ENCODE results near the gene VSIR.

VSIR gene

DNA sequence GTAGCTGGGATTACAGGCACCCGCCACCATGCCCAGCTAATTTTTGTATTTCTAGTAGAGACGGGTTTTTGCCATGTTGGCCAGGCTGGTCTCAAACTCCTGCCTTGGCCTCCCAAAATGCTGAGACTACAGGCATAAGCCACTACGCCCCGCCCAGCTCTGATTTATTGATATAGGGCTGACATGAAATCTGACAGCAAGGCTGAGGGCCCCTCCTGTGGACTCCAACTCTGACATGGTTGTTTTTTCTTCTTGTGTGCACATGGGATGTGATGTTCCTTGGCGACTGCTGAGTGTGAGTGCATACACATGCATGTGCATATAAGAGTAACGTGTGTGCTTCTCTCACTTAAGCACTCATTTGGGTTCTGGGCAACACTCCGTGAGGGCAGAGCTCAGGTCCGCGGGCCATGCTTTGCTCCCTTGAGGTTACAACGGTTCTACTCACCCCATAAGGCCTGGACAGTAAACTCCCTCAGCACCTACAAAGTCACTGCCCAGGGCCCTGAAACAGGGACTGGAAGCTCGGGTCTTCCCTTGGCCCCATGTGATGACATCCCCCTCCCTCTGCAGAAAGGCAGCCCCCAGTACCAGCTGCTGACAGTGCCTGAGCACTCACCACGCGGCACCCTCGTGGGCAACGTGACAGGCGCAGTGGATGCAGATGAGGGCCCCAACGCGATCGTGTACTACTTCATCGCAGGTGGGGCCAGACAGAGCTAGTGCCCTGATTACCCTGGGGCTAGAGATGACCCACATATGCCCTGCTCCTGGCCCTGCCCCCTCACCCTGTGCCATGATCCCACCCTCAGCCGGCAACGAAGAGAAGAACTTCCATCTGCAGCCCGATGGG, 33.6 kb upstream of the VSIR start:
- DNase-seq: no peak

DNA sequence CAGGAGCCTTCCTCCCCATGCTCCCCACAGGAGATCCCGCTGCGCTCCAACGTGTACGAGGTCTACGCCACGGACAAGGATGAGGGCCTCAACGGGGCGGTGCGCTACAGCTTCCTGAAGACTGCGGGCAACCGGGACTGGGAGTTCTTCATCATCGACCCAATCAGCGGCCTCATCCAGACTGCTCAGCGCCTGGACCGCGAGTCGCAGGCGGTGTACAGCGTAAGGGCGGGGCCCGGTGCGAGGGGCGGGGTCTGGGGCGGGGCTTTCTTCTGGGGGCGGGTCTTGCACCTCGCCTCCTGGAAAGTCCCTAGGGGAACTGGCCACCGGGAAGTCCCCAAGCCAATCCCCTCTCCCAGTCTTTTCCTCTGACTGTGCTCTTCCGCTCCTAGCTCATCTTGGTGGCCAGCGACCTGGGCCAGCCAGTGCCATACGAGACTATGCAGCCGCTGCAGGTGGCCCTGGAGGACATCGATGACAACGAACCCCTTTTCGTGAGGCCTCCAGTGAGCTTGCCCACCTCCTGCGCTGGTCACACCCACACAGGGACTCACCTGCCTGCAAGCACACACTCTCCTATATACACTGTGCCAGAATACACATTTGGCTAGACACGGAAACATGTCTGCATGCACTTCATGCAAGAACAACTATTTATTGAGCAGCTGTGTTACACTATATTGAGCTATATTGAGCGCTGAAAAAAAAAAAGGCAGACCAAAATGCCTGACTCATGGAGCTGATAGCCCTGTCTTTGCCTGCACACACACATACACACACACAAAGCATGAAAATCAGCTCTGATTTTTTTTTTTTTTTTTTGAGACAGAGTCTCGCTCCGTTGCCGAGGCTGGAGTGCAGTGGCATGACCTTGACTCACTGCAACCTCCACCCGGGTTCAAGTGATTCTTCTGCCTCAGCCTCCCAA, 32.7 kb upstream of the VSIR start:
- DNase-seq: no peak

DNA sequence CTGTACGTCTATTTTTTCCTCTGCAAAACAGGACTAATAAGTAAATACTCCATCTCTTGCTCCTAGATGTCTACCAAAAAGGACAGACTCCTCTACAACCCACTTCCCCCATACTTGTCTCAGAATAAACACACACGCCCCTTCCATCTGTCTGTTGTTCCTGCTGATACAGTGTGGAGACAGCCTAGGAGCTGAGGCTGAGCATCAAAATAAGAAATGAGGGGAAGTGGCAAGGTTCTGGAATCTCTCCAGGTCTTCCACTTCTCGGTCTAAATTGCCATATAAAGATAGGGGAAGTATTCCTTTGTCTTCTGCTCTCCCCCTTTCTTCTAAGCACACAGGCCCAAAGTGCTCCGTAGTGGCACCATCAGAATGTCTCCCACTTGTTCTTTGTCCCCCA, 30.8 kb upstream of the VSIR start:
- DNase-seq: no peak

DNA sequence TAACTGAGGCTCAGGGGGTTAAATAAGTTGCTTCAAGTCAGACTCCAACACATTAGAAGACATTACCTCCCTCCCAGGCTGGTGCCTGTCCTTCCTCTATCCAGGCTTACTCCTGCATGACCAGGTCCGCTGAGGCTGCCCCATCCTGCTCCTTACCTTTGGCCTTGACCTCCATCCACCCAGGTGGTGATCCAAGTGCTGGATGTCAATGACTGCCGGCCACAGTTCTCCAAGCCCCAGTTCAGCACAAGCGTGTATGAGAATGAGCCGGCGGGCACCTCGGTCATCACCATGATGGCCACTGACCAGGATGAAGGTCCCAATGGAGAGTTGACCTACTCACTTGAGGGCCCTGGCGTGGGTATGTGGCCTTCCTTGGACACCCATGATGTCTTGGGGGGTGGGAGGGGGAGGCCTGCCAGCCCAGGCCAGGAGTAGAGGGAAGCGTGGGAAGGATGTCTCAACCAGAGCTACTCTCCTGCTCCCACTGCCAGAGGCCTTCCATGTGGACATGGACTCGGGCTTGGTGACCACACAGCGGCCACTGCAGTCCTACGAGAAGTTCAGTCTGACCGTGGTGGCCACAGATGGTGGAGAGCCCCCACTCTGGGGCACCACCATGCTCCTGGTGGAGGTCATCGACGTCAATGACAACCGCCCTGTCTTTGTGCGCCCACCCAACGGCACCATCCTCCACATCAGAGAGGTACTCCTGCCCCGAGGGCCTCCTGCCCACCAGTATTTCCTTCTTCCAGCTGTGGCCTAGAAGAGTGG, 29.6 kb upstream of the VSIR start:
- no peak for DNase-seq

DNA sequence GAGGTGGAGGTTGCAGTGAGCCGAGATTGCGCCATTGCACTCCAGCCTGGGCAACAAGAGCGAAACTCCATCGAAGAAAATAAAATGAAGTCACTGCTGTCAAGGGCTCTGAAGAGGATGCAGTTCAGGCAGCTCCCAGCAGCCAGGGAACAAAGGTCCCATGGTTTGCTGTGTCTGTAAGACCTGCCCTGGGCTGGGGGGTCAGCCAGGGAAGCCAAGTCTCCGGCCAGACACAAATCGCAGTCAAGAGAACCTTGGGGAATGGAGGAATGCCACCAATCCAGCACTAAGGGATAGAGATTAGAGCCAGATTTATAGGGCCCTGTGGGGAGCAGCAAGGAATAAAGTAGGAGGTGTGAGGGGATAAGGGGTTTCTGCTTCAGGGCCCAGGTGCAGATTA, 28.9 kb upstream of the VSIR start:
- no peak for DNase-seq

DNA sequence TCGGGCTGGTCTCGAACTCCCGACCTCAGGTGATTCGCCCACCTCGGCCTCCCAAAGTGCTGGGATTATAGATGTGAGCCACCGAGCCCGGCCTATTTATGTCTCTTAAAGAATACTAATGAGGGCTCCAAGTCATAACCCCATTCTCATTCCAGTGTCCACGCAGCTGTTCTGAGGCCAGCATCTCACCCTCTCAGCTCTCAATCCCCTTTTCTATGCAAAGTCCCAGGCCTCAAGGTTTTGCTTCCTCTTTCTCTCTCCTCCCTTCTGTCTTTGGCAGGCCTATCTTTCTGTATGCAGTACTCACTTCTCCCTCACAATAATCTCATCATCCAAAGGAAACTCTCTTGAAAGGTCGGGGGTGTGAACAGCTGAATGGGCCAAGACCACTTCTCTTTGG, 28.0 kb upstream of the VSIR start:
- DNase-seq: no peak

DNA sequence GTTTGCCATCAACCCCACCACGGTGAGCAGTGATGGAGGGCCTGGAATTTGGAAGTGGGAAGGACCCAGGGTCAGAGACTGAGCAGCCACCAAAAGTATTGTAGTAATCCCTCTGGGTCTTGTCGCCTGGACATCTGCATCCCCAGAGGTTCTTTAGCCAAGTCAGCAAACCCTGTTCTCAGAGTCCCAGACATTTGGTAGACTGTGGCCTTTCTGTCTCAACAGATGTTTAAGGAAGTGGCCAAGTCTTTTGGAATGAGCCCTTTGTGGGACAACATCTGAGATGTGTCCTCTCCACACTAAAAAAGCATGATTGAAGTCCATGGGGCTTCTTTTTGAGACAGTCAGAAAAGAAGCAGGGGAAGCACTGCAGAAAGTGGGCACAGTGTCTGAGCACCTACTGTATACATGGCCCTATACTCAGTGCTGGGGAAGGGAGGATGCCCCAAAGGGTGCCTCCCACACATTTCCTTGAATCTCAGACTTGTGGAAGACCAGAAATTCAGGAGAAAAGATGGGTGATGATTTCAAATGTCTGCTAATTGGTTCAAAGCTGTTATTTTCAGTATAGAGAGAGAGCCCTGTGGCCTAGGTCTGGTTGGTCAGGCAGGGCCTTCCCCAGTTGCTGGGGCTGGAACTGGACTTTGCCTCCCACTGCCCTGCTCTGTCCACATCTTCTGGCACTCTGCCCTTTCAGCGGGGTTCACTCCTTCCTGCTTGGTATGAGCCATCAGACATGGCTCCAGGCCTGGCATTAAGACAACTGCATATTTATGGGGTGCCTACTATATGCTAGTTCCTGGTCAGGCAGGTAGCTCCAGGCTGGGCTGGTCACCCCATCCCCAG, 26.5 kb upstream of the VSIR start:
- no peak for DNase-seq

DNA sequence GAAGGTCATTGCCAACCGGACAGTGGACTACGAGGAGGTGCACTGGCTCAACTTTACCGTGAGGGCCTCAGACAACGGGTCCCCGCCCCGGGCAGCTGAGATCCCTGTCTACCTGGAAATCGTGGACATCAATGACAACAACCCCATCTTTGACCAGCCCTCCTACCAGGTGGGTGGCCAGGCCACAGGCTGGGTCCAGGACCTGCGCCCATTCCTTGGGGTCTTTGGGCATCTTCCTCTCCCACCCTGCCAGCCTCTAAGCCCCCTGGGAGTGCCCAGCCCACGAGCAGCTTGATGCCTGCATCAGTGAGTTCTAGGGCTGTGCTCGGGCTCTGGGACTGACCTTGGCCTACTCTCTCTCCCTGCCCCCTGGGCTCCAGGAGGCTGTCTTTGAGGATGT, 25.8 kb upstream of the VSIR start:
- no peak for DNase-seq

DNA sequence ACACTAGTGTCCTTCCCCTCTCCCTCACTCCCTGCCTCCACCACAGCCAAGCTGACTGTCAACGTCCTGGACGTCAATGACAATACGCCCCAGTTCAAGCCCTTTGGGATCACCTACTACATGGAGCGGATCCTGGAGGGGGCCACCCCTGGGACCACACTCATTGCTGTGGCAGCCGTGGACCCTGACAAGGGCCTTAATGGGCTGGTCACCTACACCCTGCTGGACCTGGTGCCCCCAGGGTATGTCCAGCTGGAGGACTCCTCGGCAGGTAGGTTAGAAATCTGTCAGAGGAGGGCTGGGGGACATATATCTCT, 24.9 kb upstream of the VSIR start:
- DNase-seq: no peak

DNA sequence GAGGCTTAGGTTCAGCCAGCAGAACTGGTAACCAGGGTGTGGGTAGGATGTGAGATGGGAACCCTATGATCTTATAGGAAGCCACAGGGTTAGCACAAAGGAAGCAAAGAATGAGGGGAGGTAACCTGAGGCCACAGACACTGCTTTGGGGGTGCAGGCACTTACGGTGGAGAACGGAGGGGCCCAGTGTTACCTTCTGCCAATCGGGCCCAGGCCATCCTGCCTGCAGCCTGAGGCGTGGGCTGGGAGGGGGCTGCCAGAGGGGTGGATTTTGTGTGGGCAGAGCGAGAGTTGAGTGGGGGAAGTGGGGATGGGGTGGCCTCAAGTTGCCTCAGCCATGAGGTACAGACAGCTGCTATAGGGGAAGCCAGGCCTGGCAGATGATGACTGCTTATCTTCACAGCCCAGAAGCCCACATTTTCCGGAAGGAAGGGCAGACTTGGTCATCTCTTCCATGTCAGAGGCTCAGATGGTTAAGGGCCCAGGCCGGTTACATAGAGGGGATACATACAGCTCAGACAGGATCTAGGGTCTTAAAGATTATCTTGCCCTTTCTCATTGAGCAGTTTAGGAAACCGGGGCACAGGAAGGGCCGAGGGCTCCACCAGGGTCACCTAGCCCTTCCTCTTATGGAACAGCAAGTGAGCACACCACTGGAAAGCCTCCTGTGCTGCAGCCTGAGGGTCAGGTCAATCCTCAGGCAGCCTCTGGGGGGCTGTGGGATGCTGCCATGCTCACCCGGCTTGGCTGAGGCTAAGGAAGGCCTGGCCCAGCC, 24.4 kb upstream of the VSIR start:
- DNase-seq: no peak

DNA sequence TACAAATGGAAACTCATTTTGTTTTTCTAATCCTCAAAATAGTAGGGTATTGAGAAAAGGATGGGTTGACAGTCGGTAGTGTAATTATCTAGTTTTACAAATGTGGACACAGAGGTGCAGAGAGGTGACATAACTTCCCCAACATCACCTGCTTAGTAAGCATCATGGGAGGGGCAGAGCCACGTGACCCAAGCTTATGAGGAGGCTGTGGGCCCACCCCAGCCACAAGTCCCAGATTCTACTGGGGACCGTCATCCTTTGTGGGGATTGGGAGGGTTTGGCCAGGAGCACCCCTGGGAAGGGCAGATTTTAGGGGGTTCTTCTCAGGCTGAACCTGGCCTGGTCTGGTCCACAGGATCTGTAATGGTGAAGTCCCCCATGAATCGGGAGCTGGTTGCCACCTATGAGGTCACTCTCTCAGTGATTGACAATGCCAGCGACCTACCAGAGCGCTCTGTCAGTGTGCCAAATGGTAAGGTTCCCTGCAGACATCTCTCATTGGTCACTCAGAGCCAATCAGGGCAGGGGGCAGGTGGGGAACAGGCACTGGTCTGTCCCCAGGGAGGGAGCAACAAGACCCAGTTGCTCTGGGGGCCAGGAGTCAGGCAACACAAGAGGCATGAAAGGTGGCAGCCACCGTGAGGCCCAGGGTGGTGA, 23.6 kb upstream of the VSIR start:
- DNase-seq: no peak

DNA sequence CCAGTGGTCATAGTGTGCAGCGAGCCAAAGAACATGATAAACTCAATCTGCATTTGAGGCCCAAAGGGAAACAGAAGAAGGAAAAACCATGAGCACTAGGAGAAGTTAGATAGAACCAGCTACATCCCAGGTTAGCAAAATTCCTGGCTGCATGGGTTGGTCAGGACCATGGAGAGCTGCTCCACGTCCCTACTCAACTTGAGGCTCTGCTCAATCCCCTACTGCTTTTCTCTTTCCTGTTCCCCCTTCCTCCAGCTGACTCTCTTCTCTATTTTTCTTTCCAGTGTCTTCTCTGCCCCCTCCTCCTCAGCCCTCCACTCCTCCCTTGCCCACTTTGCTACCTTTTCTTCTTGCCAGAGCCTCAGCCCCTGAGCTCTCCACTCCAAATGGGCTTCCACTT, 21.9 kb upstream of the VSIR start:
- no peak for DNase-seq

DNA sequence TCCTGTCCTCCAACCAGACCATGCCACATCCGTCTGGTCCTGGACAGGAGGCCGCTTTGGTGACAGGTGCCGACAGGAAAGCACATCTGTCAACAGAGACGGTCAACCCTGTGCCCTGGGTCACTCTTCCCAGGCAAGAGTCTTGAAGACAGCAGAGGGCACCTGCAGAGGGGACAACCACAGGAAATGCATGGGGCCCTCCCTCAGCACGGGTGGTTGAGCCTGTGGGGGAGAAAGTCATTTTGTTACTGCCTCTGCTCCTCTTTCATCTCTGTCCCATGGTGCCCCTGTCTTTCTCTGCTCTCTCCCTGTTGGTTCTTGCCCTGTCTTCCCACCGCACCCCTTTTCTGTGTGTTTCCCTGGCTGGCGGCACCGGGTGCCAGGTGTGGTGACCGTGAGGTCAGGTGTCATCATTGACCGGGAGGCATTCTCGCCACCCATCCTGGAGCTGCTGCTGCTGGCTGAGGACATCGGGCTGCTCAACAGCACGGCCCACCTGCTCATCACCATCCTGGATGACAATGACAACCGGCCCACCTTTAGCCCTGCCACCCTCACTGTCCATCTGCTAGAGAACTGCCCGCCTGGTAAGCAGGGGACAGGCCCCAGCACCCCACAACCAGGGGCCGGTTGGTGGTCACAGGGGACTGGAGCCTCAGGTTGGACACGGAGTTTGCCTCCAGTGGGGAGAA, 17.6 kb upstream of the VSIR start:
- no peak for DNase-seq

DNA sequence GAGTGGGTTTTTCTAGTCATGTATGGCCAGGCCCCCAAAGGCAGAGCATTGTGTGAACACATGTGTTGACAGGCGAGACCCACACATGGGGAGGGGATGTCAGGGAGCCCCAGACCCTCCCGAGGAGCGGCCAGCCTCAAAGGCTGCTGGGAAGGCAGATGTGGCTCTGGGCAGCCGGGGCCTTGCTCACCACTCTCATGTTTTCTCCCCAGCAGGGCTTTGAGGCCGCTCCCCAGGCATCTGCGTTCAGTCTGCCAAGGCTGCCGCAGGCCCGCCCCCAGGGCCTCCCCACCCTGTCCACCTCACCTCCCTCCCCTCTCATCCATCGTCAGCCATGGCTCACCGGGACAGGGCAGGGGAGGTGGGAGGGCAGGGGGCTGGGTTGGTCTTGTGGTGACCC, 16.6 kb upstream of the VSIR start:
- DNase-seq: no peak

DNA sequence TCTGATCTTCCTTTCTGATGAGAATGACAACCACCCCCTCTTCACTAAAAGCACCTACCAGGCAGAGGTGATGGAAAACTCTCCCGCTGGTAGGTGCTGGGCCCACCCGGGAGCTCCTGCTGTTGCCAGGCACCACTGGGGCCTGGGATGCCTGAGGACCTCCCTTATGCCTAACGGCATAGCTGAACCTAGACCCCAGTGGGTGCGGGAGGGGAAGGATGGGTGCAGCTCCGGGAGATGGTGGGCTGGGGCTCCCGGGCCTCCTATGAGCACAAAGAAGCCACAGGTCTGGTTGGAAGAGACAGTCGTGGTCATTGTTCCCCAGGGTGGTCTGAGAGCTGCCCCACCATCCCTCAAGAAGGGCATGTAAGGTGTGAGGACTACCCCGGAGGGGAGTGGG, 15.6 kb upstream of the VSIR start:
- no peak for DNase-seq

DNA sequence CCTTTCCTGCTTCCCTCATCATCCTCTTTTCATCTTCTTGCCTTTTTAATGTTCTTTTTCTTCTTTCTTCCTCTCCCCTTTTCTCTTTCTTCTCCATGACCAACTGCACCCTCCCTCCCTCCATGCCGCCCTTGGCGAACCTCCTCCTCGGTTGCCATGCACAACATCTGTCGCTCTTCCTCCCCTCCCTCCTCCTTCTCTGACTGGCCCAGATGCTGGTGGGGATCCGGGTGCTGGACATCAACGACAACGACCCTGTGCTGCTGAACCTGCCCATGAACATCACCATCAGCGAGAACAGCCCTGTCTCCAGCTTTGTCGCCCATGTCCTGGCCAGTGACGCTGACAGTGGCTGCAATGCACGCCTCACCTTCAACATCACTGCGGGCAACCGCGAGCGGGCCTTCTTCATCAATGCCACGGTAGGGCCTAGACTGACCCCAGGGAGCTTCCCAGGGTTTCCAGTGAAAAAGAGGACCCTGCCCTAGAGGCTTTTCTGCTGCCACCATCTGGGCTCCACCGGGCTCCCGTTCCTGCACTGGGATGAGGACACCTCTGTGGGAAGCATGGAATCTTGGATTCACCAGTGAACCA, 11.5 kb upstream of the VSIR start:
- no peak for DNase-seq

DNA sequence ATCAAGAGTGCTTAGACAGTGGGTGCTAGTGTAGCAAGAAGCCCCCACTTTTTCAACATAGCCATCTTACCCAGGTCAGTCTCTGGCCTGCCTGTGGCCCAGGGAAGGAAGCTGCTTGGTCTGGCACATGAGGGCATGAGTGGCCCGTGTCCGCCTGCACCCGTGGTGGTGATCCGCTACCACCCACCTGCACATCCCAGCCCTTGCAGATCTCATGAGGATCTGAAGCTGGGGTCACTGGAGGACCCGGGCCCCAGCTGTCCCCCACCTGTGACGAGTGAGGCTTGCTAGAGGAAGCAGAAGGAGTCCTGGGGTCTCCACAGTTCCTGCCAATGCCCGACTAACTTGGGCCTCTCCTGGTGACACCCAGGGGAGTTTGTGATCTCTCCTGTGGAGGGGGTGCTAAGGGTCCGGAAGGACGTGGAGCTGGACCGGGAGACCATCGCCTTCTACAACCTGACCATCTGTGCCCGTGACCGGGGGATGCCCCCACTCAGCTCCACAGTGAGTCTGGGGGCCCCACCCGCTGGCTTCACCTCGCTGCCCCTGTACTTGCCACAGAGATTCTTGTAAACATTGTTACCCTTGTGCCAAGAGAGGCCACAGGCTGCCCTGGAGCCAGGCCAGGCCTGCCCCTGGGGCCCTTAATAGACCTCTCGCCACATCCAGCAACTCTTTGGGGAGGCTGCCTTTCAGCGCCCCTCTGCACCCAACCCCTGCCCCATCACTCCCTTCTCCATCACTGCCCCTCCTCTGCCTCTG, 10.8 kb upstream of the VSIR start:
- no peak for DNase-seq

DNA sequence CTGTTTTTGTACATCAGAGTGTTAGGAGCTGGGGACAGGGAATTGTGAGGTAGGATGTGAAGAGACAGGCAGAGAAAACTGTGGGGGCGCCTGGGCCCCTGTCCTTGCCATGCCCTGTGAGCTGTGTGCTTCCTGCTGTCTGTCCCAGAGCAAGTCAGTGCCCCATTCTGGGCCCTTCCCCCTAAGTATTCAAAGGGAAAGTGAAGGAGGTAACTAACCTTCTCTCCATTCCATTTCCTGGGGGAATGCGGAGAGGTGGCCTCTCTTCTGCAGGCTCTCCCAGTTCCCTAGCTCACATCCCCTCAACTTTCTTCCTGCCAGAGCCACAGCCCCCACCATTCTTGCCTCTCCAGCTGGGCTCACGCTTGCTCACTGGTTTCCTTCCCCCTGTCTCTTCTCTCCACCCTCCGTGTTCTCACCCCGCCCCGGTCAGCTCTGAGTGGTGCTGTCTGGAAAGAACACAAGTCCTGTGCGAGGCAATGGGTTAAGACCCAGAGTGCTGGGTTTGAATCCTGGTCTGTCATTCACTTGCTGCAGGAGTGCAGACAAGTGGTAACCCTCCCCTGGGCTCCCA, 9.7 kb upstream of the VSIR start:
- no peak for DNase-seq

Measured in SHP77 treated with DMSO at 0.1 percent for 48 hours (cell line).